ENCODE data around the gene DDIT4.
"Not testable (repeated sequence)": the region's sequence is repeated elsewhere in the genome, so short reads cannot be mapped to it uniquely, and the experiment has no call there.

The DDIT4 gene

DNA sequence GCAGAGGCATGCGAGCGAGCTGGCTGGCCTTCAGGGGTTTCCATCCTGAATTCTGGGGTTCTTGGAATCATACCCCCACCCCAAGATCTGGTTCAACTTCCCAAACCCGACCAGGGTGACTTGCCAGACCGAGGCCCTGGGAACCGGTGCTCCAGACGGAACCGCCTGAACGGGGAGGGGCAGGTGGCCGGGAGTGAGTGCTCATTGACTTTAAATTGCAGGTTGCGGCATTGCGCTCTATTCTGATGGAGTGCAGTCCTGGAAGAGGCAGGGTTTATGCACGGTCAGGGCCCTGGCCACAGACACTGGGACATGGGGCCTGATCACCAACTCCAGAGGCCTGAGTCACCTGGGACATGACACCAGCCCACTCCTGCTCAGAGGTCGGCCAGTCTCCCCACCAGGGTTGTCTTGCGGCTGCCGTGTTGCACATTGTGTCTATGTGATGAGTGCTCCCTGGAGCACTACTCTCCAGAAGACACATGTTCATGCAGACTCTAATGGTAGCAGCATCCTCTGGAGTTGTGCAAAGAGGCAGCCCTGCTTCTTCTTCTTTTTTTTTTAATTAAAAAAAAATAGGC is 5.8 kb upstream of the DDIT4 start:
- no peak for DNase-seq

DNA sequence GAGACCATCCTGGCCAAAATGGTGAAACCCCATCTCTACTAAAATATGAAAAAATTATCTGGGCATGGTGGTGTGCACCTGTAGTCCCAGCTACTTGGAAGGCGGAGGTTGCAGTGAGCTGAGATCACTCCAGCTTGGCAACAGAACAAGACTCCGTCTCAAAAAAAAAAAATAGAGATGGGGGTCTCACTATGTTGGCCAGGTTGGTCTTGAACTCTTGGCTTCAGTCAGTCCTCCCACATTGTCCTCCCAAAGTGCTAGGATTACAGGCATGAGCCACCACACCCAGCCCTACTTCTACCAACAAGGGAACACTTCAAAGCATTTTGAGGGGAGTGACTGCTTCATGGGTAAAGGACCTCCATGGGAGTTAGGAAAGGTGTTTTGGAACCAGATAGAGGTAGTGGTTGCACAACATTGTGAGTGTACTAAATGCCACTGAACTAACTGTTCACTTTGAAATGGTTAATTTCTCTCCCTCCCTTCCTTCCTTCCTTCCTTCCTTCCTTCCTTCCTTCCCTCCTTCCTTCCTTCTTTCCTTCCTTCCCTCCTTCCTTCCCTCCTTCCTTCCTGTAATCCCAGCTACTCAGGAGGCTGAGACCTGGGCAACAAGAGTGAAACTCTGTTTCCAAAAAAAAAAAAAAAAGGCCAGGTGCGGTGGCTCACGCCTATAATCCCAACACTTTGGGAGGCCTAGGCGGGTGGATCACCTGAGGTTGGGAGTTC is 5.1 kb upstream of the DDIT4 start:
- DNase-seq = not testable (repeated sequence)

DNA sequence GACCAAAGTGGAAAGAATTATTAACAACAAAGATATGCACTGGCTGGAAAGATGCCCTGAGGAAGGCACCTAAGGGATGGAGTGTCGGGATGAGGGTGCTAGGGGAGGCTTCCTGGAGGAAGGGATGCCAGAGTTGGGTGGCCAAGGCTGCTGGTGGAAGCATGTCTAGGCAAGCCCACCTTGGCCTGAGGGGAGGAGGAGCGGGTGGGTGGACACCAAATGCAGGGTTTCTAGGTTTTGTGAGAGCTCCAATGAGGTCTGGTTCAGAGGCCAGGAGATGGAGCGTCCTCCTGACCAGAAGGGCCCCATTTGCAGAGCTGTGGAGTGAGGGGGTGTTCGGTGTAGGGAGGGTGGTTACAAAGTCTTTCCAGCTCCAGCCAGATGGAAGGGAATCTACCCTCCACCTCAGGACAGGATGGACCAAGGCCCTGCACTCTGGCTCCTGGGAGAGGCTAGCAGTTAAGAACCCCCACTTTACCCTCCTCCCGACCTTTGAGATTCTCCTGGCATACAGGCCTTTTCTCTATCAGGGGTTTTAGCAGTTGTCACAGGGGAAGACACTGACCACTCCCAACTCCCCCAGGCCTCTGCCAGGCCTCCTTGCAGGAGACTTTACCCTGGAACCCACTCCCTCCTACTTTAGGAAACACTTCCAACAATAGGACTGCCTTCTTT is 3.0 kb upstream of the DDIT4 start:
- DNase-seq = no peak

DNA sequence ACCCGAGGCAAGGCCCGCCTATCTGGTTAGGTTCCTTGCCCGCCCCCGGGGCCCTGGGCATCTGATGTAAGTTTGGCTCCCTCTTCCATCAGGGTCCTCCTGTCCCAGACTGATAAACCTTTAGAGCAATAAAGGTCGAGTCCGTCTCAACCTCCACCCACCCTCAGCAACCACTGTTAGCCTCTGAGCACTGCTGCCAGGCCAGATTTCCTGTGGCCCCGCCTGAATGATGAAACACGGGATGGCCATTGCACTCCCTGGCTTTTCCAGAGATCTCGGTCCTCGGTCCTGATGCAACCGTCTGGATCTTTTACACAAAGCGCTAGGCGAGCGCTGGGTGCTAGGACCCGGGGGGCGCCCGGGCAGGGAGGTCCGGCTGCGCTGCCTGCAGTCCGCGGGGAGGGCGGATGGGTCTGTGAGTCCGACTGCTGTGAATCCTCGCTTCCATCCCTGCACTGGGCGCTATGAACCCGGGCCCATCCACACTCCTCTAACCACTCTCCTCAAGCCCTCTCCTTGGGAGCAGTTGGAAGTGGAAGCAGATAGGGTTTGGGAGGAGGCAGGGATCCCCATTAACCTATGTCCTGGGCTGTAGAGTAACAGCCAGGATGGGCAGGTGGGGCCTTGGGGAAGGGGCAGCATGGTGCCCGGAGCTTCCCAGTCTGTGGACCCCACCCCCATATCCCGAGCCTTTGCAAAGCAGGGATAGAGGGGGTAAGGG is 875 bp upstream of the DDIT4 start:
- peak; percentile 81 for DNase-seq

DNA sequence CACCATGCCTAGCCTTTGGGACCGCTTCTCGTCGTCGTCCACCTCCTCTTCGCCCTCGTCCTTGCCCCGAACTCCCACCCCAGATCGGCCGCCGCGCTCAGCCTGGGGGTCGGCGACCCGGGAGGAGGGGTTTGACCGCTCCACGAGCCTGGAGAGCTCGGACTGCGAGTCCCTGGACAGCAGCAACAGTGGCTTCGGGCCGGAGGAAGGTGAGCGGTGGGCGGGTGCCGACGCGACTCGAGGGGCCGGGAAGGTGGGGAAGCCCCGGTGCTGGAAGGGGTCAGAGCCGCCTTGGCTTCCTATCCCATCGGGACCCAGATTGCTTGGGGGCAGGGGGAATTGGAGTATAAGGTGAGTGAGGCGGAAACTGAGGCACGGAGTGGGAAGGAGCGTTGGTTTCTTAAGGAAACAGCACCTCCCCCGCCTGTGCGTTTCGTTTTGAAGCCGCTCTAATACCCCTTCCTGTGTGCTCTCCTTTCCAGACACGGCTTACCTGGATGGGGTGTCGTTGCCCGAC is 547 bp downstream of the DDIT4 start:
- peak; percentile 80 for DNase-seq

DNA sequence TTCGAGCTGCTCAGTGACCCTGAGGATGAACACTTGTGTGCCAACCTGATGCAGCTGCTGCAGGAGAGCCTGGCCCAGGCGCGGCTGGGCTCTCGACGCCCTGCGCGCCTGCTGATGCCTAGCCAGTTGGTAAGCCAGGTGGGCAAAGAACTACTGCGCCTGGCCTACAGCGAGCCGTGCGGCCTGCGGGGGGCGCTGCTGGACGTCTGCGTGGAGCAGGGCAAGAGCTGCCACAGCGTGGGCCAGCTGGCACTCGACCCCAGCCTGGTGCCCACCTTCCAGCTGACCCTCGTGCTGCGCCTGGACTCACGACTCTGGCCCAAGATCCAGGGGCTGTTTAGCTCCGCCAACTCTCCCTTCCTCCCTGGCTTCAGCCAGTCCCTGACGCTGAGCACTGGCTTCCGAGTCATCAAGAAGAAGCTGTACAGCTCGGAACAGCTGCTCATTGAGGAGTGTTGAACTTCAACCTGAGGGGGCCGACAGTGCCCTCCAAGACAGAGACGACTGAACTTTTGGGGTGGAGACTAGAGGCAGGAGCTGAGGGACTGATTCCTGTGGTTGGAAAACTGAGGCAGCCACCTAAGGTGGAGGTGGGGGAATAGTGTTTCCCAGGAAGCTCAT is 1.1 kb downstream of the DDIT4 start:
- DNase-seq = peak; percentile 85

DNA sequence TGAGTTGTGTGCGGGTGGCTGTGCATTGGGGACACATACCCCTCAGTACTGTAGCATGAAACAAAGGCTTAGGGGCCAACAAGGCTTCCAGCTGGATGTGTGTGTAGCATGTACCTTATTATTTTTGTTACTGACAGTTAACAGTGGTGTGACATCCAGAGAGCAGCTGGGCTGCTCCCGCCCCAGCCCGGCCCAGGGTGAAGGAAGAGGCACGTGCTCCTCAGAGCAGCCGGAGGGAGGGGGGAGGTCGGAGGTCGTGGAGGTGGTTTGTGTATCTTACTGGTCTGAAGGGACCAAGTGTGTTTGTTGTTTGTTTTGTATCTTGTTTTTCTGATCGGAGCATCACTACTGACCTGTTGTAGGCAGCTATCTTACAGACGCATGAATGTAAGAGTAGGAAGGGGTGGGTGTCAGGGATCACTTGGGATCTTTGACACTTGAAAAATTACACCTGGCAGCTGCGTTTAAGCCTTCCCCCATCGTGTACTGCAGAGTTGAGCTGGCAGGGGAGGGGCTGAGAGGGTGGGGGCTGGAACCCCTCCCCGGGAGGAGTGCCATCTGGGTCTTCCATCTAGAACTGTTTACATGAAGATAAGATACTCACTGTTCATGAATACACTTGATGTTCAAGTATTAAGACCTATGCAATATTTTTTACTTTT is 1.8 kb downstream of the DDIT4 start:
- DNase-seq = peak; percentile 72

DNA sequence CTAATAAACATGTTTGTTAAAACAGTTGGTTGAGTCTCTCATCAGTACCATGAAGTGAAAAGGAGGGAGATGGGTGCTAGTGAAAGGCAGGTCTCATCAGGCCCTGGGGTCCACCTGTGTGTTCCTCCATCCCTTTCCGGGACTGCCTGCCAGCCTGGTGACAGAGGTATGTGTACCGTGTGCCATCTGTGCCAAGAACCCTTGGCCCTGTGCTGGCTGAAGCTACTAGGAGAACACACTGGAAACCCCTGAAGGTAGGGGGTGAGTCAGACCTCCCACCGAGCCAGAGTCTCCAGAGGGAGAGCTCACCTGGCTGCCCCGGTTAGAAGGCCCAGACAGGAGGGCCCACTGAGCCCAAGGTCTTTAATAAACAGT is 2.3 kb downstream of the DDIT4 start:
- DNase-seq = peak; percentile 85

DNA sequence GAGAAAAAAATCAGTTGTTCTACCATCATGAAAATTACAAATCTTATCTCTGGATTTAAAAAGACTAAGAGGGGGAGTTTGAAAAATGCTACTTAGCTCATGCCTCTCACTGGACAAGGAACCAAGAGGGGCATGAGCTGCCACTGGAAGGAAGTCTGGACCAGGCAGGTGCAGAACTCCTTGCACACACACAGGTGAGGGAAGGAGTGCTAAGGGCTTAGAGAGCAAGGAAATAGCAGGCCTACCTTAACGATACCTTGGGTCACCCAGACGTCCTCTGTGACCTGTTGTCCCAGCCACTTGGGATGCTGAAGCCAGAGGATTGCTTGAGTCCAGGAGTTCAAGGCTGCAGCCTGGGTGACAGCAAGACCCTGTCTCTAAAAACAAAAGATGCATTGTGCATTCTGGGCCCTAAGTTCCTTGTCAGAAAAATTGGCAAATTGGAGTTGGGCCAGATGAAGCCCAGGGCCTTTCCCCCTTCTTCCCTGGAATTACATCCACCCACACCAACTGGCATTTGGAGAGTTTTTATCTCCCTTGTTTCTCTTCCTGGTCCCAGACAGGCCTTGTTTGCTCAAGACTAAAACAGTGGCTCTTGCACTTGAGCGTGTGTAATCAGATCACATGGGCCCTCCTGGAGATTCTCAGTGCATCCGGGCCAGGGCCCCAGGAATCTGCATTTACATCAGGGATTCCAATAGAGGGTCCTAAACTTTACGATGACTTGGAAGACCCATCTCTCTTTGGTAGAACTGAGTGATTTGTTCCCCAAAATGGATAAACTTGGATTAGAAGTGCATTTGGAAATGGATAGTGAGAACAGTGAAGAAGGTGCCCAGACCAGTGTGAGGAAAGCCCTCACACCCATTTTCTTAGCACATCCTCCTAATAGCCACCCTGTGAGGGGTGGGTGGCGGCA is 3.0 kb downstream of the DDIT4 start:
- peak; percentile 81 for DNase-seq

DNA sequence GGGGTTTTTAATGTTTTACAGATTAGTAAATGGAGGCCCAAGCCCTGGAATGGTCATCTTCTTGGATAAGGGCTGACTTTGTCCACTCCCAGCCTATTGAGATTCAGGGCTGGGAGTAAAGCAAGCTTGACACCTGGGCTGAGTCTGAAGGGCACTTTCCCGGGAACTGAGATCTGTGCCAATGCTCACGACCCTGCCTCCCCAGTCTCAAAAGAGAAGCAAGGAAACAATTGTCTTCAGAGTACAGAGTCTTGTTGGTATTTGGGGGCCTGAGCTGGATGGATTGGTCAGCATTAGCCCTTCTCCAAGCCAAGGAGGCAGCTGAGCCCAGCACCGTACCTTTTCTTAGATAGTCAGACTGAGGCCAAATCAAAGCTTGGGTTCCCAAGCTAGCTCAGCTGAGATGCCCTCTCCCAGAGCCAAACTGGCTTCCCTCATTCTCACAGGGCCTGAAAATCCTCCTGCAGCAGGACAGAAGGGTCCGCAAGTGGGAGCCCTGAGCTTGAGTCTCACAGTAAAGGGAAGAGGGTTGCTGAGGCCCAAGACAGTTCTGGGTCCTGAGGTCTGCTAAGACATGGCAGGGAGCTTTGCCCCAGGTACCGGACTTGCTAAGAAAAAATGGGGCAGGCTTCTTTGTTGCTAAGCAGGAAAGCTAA is 3.7 kb downstream of the DDIT4 start:
- DNase-seq = no peak

DNA sequence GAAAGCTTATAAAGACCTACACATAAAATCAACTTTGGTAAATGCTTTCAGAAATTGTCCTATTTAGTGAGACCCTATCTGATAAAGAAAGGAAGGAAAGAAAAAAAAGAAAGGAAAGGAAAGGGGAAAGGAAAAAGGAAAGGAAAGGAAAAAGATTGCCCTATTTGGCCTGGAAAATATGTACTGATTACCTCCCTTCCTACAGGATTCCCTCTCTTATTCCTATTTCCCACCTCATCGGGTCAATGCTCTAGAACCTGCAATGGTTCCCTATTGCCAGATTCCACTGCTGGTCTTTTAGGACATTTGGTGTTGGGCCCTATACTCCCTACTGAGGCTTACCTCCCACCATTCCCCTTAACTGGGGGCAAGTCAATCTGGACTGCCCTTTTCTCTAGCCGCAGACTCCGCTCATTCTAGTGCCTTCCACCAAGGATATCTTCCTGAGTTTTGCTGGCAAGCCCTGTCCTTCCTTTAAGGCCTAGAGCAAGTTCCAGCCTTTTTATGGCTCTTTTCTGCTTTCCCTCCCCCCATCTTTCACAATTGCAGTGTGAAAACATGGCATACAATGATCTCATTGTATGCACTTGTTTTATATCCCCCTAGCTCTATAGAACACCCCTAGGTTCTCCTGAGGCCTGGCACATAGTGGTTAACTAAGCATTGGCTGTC is 4.4 kb downstream of the DDIT4 start:
- no peak for DNase-seq

DNA sequence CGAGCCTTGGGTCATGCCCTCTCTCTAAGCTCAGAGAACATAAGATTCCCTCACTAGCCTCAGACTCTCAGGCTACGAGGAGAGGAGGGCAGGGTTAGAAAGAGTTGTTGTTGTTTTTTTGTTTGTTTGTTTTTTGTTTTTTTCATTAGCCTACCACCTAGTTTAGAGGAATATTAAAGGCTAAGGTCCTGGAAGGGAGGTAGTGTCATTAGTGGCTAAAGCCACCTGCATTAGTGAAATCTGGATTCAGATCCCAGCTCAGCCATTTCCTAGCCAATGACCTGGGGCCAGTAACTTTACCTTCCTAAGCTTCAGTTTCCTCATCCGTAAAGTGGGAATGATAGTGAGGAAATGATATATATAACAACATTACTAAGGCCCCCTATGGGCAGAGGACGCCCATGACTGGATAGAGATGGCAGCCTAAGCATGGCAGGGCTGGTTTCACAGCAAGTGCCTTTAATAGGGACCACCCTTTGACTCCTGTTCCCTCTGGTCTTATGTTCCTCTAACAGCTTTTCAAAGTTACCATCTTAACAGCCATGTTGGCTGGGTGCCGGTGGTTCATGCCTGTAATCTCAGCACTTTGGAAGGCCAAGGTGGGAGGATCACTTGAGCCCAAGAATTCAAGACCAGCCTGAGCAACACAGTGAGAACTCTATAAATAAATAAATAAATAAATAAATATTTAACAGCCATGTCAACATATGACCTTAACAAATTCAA is 5.1 kb downstream of the DDIT4 start:
- no peak for DNase-seq

DNA sequence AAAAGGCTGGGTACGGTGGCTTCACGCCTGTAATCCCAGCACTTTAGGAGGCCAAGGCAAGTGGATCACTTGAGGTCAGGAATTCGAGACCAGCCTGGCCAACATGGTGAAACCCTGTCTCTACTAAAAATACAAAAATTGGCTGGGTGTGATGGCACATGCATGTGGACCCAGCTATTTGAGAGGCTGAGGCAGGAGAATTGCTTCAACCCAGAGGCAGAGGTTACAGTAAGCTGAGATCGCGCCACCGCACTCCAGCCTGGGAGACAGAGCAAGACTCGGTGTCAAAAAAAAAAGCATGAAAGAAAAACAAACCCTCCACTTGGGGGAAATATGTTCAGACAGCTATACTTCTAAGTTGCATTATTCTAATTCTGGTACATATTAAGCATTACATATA is 5.9 kb downstream of the DDIT4 start:
- DNase-seq = not testable (repeated sequence)

DNA sequence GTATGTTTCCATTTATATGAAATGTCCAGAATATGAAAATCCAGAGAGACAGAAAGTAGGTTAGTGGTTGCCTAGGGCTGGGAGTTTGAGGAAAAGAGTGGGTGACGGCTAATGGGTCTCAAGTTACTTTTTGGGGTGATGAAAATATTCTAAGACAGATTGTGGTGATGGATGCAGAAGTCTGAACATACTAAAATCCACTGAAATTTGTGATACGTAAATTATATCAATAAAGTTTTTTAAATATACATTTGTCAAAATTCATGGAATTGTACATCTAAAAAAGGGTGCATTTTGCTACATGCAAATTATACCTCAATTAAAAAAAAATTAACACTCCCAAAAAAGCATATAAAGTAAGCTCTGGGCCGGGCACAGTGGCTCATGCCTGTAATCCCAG is 9.4 kb downstream of the DDIT4 start:
- no peak for DNase-seq

DNA sequence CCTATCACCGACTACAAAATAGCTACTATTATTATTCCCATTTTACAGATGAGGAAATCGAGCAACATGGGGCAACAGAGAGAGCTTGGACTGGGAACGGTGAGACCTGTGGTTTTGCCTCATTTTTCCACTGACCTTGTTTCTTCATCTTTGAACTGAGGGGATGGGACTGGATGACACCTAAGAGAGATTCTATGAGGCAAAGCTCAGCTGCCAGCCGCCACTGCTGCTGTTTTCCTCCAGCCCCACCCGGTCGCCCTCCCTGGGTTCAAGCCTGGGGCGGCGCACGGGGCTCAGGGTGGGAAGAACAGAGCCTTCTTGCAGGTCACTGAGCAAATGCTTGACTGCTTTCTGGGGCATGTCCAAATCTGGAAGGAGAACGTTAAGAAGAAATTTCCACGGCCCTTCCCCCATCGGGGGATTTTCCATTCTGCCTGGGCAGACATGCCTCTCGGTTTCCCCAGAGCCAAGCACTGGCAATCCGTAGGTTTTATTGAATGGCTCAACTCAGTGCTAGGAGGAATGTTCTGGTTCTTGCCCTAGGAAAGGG is 12.3 kb downstream of the DDIT4 start:
- DNase-seq = no peak

DNA sequence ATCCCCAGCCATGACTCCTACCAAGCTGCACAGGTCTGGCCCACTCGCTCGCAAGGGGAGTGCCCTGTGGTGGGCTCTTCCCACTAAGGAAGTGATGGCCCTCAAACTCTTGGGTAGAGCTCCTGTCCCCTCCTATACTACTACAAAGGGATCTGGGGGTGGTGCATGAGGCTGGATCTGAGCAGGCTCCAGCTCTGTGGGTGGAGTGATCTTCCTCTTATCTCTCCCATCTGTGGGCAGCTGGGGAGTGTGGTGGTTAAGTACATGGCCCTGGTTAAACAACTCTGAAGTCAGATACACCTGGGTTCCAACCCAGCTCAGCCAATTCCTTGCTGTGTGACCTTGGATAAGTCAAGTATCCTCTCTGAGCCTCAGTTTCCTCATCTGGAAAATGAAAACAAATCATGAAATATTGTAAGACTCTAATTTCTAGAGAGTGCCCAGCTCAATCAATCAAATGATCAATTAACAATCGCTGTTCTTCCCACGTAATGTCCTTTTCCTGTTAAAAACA is 17.4 kb downstream of the DDIT4 start:
- peak; percentile 76 for DNase-seq

DNA sequence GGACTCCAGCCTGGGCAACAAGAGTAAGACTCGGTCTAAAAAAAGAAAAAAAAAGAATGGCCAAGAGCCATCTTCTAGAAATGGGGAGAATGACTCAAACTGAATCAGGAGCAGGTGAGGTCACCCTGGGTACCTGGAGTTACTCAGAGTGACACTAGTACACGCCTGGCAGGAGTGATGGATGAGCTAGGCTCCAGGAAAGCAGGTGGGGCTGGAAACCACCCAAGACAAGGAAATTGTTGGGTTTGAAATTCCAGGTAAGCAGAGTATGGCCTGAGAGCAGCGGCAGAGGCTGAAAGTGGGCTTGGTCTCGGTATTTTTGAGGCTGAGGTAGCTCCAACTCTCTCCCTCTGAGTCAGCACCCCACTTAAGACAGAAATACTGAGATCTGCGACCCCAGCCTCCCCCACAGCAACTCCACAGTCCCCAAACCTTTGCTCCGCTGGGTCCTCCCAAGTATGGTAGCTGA is 18.5 kb downstream of the DDIT4 start:
- DNase-seq = peak; percentile 82

DNA sequence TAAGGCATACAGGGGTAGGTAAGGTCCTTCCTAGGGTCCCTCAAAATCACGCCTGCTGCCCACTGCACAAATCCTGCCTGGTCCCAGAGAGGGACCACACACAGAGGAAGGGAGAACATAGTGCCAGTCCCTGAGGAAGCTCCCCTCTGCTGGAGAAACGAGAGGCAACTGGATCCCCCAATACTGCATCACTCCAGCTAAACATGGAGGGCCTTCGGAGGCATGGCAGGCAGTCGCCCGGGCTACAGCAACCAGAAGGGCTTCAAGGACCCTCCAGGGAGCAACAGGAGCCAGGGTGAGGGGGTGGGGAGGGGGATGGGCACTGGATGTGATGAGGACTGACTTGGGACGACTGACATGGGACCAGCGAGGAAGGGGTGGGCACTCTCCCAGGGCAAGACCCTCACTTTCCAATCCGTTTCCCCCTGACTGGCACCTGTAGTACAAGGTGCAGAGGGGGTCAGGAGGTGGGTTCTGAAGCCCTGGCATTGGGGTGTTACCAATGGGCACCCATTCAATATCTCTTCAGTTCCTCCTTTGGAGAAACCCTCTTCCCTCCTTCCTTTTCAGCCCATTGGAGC is 21.7 kb downstream of the DDIT4 start:
- DNase-seq = peak; percentile 80
